AG04449 (cell line): ENCODE results near the gene TIGD4.

Source experiments
- CTCF ChIA-PET: fragments of 350-600 bp; formaldehyde crosslinking; extraction: SDS; loops from one replicate; lab custom pipeline; 2021; ENCODE audit warnings: antibody characterized with exemption; lab: Yijun Ruan, JAX
- POLR2A ChIA-PET: fragments of 400-600, 350-600 bp; formaldehyde crosslinking; extraction: SDS; loops from one replicate; lab custom pipeline; 2020; ENCODE audit warnings: antibody characterized with exemption, inconsistent platforms; lab: Yijun Ruan, JAX
- DNase-seq: peaks from one replicate; pipeline ENCODE4 v3.0.0-alpha.2; 2010; ENCODE audit warnings: low read depth, low spot score
- H3K4me3 ChIP-seq: 2 replicates; pipeline ENCODE4 v1.5.1; 2011; ENCODE audit warnings: low read depth, mild to moderate bottlenecking, control low read depth, low read length
- CTCF ChIP-seq: IDR thresholded peaks from one replicate; pipeline ENCODE4 v1.5.1; 2011; ENCODE audit warnings: mild to moderate bottlenecking, moderate library complexity, low read length, control low read depth, inconsistent platforms; ENCODE audit not compliant: insufficient read depth; ENCODE audit errors: missing control alignments

TIGD4 gene

GRCh38 chr4:152734015-152734698, 45.4 kb downstream of the TIGD4 start:
- no peak for TF ChIP-seq CTCF
- ChIA-PET POLR2A (no interaction called here), CTCF (interaction anchor here (1.0 to 5.6 kb wide), 9 partner anchors 88 to 393 kb away, joined by 3 to 48 read pairs (median 6); no protein-coding TSS in a partner anchor)
- no peak for DNase-seq
- H3K4me3 ChIP-seq = no peak overlapping the region

GRCh38 chr4:152731997-152732396, 47.5 kb downstream of the TIGD4 start:
- DNase-seq = no peak
- no peak for TF ChIP-seq CTCF
- no peak overlapping the region for H3K4me3 ChIP-seq
- CTCF ChIA-PET = interaction anchor here (1.7 to 5.6 kb wide), 3 partner anchors 13 to 277 kb away, joined by 5 to 48 read pairs (median 9); no protein-coding TSS in a partner anchor
- POLR2A ChIA-PET = no interaction called here

DNA sequence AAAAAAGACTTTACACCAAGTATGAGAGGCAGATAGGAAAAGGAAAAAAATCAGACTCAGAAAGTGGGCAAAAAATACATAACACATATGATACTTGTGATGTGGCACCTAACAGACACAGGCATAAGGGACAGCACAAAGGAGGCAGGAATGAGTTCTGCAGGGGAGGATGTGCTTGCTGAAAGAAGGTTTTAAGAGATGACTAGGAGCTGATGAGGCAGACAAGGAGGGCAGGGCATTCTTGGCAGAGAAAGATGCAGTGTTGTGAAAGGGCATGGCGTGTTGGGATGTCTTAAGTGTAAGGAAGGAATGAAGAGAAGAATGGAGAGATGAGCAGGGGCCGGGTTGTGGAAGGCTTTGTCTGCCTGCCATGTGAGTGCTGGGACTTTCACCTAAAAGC, 50.1 kb downstream of the TIGD4 start:
- H3K4me3 ChIP-seq = no peak overlapping the region
- CTCF ChIA-PET = interaction anchor here (2.5 kb wide), 1 partner anchor 275 kb away, joined by 9 read pairs; no protein-coding TSS in a partner anchor
- DNase-seq = no peak
- POLR2A ChIA-PET = no interaction called here
- no peak for TF ChIP-seq CTCF

- TF ChIP-seq CTCF = no peak
- no peak overlapping the region for H3K4me3 ChIP-seq
- POLR2A ChIA-PET = no interaction called here
- no peak for DNase-seq
- CTCF ChIA-PET = interaction anchor here (1.0 to 1.8 kb wide), 3 partner anchors 11 to 274 kb away, joined by 3 to 7 read pairs (median 3); no protein-coding TSS in a partner anchor
These were observed 51.2 kb downstream of the TIGD4 start for GRCh38 chr4:152728343-152728742.

DNA sequence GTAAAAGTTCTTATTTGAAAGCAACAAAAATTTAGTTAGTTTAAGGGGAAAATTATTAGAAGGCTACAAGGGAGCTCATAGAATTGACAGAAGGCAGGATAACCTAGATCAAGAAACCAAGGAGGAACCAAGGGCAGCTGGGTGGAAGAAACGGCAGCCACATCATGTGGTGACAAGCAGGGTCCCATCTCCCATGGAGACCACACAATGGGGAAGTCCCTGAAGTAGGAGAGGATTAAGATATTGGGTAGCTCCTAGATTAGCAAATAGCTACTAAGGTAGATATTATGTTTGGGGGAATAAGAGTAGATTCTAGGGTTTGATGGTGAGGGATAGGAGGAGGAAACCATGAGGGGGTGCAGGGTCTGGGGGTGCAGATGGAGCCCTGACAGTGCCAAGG, 51.7 kb downstream of the TIGD4 start:
- no peak for TF ChIP-seq CTCF
- ChIA-PET POLR2A (no interaction called here), CTCF (interaction anchor here (1.0 to 1.8 kb wide), 3 partner anchors 11 to 273 kb away, joined by 3 to 7 read pairs (median 3); no protein-coding TSS in a partner anchor)
- no peak for DNase-seq
- H3K4me3 ChIP-seq = no peak overlapping the region

DNA sequence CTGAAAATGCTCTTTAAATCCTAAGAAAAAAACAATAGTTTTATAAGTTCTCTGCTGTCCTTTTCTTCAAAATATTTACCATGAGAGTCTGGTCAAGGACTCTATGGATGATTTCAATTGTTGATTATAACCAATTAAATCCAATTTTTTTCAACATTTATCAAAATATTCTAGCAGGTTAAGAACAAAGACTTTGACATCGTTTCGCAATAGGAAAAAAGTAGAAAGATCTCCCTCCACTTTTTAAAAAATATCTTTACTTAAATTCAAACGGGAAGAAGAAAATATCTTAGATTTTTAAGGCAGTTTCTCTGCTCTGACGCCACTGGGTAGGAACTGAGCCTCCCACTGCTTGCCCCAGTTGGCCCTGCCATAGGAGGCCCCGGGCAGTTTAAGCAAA, 55.0 kb downstream of the TIGD4 start:
- H3K4me3 ChIP-seq = no peak overlapping the region
- no peak for DNase-seq
- TF ChIP-seq CTCF = no peak
- CTCF ChIA-PET = no interaction called here
- POLR2A ChIA-PET = no interaction called here
